ENCODE results near the gene DLG2. TPM values are rescaled to one million over a fixed set of nuclear protein-coding genes. Genes with fewer than 3 reads are reported as not detected.

Gene DLG2
- total RNA-seq, 1 donor from 2014 or later: 25.3 TPM

DNA sequence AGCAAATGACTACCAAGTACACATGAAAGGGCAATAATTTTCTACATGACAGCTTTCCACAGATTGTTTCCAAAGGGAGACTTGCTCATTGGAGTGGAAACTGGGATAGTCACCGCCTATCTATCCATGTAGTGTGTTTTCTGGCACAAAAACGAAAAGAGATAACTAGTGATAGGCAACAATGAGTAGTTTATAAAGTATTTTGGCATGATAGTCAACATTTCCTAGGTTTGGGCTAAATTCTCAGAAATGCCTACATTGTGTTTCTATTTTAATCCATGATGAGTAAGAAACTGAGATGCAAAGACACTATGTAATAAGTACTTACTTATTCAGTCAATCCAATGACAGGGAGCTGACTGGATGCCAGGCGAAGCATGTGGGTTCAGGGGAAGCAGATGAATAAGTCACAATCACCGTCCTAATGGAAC lies 1129.1 kb downstream of the DLG2 start:
- DNase-seq (ENCODE audit: low spot score): no peak

DNA sequence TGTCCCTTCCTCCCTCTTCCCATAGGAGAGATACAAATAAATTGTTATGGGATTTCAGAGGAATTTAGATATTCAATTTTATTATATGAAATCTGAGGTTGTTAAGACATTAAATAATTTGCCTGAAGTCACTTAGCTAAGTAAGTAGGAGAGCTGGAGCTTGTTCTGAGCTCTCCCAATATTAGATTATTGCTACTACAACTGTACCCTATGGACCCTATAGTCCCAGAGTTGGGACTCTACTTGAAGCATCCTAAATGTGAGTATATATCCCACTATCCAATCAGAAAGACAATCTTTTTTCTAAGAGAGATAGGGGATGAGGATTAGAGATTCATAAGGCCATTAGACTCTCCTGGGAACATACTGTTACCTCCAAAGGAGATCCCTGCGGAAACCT lies 1130.0 kb downstream of the DLG2 start:
- no peak for DNase-seq (ENCODE audit: low spot score)

DNA sequence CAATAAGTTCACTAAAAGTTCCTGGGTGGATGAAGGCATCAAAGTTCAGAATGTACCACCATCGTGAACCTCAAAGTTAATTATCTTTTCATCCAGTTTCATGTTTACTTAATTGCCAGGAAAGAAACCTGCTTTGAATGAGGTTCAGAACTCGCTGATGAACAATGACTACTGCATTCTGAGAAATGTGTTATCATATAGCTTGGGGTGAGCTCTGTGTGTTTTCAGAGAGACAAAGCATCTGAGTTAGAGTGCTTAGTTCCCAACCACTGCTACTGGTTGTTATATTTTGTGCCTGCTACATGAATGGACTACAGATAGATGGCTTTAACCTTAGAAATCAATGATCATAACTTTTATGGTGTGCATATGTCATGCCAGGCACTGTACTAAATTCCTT lies 1131.0 kb downstream of the DLG2 start:
- no peak for DNase-seq (ENCODE audit: low spot score)

DNA sequence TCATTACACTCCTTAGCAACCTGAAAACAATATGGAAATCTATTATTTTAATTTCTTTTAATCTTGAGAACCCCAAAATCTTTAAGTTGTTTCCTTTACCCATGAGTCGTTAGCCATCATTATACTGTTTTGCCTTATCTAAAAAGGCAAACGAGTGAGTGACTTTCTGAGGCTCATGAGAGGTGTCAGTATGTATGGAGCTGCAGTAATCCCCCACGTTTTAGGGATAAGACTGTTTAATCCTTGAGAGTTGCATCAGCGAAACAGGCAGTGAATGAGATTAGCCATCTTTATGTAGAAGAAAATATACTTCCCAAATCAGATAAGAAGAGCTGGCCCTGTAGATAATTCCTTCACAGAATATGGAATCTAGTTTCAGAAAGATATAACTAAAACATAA lies 1147.0 kb downstream of the DLG2 start:
- no peak for DNase-seq (ENCODE audit: low spot score)

DNA sequence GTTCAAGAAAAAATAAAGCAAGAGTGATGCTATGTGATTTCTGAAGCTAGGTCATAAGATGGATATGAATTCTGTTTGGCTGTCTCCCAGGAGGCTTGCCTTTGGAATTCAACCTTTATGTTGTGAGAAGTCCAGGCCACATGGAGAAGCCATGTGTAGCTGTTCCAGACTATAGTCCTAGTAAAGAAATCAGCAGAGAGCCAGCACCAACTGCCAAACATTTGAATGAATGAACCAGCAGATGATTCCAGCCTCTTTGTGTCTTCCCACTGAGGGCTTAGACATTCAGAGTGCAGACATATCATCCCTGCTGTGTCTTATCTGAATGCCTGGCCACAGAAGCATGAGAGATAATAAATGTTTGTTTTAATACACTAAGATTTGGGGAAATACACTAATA lies 1150.6 kb downstream of the DLG2 start:
- peak; percentile 45 for DNase-seq (ENCODE audit: low spot score)

DNA sequence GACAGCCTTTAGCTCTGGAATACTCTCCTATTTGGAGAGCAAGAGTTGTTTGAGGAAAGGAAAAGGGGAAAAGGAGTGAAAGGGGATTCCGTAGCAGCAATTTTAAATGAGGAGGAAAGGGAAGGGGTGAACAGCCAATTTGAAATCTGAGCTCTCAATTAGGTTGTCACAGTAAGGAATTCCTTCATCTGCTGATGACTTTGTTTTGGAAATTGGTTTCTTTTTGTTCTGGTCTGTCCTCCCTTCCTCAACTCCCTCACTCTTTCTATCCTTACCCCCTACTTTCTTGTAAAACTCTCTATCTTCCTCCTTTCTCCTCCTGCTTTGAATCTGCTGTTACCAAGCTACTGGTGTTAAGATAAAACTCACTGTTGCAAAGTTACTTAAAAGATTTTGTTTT lies 1155.6 kb downstream of the DLG2 start:
- no peak for DNase-seq (ENCODE audit: low spot score)

DNA sequence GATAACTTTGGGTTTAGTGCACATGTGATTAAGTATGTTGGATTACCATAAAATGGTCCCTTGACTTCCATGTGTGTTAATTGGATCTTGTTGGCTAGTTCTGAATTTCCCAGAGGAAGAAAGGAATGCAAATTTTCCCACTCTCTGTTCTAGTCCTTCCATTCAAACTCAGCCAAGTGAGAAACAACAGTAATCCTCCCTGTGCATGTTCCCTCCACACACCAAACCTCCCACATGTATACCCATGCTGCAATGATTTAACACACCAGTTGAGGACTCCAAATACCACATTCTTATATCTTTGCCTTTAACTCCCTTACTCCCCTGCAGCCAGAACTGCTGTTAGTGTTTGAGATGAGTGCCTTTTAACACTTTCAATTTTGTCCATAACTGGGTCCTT lies 1158.9 kb downstream of the DLG2 start:
- DNase-seq (ENCODE audit: low spot score): no peak

DNA sequence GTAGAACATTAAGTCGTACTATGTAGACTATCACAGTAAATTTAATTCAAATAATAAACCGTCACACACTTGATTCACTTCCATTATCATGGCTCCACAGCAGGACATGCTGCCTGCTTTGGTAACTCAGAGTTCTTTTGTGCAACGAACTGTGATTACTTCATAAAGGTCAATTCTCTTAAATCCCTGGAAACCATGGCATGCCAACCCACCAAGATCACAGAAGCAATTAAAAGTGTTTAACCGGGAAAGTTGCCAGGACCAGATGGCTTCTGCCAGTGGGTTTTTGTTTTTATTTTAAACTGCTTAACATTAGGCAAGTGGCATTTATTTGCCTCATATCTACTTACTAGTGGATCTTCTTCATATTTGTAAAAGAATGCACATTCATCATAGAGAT lies 1162.1 kb downstream of the DLG2 start:
- no peak for DNase-seq (ENCODE audit: low spot score)

DNA sequence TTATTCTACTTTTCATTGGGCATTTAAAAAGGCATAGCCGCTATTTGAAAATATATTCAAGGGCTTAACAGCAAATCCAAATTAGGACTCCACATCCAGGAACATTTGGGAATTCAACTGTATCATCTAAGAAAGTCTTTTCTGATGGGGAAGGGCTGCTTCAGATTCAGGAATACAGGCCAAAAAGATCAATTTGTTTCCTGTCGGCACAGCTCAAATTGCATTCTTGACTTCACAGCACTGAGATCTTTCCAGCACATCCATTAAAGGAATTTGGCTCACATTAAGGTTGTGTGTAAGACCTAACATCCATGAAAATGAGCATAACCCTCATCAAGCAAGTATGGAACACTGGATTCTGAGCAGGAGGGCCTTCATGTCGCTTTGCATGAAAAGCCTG lies 1171.5 kb downstream of the DLG2 start:
- no peak for DNase-seq (ENCODE audit: low spot score)

DNA sequence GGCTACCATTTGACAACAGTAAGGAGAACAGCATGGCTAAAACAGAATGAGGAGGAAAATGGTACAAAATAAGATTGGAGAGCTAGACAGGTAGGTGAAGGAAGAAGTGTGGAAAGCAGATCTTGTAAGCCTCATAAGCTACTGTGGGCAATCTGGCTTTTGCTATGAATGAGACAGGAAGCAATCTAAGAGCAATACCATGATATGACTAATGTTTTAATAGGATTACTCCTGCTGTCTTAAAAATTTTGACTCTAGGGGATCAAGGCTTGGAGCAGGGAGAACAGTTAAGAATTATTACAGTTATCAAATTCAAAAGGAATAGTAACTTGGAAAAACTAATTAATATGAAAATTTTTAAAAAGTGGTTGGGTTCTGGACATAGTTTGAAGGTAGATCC lies 1174.9 kb downstream of the DLG2 start:
- DNase-seq (ENCODE audit: low spot score): no peak

DNA sequence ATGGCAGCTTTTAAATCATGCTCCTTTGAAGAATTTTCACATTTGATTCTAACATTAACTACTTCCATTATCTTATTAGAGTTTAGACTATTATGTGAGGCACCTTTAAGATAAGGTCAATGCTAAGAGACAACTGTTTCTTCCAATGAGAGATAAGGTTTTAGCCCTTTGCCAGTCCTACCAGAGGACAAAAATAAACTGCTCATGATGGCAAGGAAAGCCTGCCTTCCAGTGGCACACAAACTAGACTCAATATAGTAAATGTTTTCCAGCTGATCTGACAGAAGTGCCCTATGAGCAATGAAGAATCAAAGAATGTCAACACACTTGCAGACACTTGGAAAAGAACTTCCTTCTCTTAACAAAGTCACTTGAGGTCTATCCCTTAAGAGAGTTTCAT lies 1188.6 kb downstream of the DLG2 start:
- no peak for DNase-seq (ENCODE audit: low spot score)

DNA sequence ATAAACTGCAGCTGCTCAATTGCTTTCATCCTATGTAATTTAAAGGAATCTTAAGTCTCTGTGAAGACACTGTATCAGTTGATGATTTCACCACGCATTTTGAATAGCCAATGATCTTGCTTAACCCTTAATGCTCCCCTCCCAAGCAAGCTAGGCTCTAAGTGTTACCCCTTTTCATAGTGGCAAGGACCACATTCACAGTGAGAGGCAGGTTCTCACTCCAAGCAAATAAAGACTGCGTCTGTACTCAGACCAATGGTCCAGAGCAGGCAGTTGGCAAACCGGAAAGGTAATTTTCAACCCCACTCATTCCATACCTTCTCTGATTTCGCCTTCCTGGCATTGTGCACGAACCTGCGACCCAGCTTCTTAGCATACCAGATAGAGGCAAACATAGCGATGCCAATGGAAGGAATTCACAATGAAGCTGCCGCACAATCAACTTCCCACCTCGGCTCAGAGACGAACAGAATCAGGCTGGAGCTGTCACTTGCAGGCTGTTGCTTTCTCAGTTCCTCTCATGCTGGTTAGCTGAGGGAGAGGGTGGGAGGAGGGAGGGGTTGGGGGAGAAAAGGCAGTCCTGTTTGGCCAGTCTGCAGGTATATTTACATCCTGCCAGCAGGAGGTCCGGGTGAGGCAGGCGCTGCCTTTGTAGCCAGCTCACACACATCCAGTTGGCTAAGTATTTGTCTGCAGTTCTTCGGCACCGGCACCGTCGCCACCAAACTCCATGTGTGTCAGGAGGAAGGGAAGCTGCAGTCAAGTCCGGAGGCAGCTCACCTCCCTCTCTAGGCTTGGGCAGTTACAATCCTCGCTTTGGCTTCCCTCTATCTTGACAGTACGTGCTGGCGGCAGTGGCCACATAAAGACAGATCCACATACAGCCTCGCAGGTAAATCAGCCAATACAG lies 1189.8 kb downstream of the DLG2 start:
- DNase-seq (ENCODE audit: low spot score): peak; percentile 5

DNA sequence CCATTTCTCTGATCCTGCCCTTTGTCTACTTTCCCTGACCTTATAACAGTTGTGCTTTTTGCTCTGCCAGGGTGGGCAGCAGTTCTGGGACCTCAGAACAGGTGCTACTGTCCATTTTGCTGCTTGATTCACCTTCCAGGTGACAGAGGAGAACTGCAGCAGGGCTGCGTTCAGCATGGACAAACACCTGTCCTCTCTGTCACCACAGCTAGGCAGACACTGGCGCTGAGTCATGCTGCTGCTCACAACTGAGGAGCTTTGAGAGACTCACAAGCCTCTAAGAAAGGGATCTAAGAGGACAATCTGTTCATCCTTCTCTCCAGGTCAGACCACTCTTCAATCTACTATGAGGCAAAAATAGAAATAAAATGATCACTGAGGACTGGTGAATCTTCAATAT lies 1196.5 kb downstream of the DLG2 start:
- DNase-seq (ENCODE audit: low spot score): no peak

DNA sequence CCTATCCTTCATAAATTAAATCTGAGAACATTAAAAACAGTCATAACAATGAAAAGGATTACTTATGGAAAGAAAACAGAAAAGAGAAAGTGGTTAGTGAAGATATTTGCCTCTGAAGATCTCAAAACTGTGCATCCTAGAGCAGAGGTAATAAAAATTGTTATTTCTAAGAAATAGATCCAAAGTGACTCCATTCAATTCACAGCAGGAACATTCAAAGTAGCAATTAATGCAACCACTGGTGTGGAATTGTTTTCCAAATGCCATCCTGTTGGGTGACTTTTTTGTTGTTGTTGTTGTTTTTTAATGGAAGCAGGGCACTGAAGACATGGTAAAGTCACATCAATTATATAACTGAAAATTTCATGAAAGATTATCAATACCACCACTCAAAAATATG lies 1201.5 kb downstream of the DLG2 start:
- no peak for DNase-seq (ENCODE audit: low spot score)

DNA sequence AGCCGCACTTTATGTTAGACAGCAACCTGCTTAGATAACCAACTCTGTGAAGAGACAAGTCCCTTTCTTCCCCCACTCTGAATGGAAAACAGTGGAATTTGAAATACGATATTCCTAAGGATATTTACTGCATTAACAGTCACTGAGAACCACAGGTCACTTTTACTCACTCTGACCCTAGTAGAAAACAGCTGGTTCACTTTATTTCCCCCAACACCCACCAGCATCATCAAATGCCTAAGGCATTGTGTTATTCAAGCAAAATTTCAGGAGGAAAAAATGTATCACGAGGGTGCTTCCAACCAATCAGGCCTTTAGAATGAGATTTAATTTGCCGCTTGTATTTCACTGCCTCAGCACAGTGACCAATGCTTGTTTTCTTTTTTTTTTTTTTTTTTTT lies 1206.9 kb downstream of the DLG2 start:
- DNase-seq (ENCODE audit: low spot score): no peak

DNA sequence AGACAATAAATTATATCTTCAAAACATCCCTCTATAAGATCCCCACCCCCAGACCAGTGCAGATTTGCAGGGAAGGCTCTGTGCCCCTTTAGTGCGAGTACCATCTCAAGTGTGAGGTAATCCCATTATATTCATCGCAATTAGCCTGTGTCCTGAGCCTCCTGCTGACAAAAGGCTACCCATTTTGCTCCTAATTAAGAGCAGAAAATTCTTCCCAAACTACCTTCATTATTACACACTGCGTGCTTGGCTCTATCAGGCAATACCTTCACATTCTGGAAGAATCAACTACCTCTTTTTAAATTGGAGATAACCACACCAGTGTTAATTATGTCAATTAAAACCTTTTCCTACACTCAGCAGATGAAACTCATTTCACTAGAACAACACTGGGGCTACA lies 1207.5 kb downstream of the DLG2 start:
- no peak for DNase-seq (ENCODE audit: low spot score)

DNA sequence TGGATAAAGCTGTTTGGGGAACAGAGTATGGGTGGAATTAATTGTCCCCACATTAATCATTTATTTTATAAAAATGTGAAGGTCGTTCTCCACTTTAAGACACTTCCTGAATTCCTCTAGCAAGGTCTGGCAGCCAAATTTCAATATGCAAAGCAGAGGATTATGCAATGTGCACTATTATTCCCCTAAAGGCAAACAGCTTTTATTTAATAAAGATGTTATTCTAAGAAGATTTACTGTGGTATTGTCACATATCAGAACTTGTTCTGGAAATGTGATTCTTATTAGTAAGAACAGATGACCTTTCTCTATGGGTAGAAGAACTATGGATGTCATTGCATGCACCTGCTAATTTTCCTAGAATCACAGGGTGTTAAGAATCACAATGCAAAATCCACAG lies 1212.2 kb downstream of the DLG2 start:
- DNase-seq (ENCODE audit: low spot score): no peak

DNA sequence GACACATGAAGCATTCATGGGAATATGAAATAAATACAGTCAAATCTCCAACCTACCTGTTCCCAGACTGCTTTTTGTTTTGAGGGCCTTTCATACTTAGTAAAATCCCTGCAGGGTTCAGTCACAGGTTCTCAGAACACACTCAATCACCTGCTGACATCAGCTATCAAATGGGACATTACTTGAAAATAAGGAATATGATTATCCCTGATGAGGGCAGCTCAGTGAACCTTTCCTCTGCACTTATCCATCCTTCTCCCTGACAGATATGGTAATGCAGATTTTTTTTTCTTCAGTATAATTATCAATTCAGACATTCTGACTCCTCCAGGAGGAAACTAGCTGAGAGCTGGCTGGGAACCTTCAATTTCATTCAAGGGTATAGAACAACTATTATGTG lies 1213.6 kb downstream of the DLG2 start:
- DNase-seq (ENCODE audit: low spot score): no peak

DNA sequence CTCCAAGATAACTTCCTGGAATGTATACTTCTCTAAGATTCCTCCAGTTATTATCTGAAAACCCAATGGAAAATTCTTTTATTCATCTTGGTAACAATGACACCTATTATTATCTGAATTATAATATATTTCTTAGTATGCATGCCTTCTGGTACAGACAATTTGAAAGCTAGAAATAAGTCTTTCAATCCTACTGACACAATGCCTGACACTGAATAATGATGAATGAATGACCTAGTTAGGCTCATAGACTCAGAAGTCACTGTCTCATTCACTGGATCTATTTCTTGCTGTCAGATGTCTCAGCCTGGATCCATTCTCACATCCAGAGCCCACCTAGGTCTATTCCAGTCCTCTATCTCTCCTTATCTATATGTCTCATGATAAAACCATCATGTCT lies 1214.3 kb downstream of the DLG2 start:
- no peak for DNase-seq (ENCODE audit: low spot score)

DNA sequence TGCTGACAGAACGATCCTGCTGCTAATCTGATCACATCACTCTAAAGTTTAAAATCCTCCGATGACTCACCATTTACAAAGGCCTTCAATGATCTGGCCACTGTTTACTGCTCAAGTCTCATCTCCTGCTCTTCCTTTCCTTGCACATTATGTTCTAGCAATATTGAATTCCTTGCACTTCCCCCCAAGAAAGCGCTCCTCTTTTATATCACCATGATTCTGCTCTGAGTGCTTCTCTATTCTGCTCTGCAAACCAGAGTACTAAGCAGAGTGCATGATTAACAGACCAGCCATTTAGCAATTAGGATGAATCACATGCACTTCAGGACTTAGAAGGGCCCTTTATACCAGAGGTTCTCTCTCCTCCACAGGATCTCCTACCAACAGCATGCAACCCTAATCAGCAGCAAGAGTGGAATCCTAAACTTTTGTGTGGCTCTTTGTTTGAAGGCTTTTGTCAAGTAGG lies 1218.2 kb downstream of the DLG2 start:
- no peak for DNase-seq (ENCODE audit: low spot score)

DNA sequence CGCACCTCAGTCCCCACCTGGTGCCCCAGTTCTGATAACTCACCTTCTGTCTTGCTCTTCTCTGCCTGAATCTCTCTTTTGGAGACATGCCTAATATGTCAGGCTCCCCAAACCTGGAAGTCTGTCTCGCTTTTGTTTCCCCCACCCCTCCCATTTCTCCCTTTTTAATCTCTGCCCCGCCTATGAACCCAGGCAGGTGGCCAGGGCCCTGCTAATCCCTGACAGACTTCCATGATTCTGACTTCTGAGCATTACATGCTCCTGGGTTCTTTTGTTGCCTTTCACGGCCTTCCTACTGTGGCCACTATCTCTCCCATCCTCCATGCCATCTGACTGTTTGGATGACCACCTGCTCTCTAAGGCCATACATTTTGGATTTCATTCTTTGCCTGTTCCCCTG lies 1220.1 kb downstream of the DLG2 start:
- no peak for DNase-seq (ENCODE audit: low spot score)

DNA sequence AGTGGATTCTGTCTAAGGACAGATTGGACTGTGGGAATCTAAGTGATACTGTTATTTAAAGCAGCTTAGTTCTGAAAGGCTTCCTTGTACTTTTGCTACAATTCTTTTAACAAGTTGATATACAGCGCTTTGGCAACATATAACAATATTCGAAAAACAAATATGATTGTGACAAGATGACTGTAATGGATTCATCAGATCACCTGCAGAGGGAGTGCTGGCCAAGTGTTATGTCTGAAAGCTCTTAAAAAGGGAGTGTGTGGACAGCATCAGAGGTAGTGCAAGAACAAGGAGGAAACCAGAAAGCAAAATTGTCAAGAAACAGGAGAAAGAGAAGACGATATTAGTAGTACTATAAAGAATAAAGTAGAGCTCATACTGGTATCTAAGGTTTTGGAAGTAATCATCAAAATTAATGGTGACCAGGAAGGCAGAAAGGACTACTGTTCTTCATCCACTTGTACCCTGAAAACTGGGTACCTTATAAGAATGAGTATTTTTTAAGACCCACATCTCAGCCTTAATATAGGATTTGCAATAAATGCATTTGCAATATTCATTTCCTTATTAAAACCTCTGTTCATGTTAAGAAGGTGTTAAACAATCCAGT lies 1229.0 kb downstream of the DLG2 start:
- no peak for DNase-seq (ENCODE audit: low spot score)

DNA sequence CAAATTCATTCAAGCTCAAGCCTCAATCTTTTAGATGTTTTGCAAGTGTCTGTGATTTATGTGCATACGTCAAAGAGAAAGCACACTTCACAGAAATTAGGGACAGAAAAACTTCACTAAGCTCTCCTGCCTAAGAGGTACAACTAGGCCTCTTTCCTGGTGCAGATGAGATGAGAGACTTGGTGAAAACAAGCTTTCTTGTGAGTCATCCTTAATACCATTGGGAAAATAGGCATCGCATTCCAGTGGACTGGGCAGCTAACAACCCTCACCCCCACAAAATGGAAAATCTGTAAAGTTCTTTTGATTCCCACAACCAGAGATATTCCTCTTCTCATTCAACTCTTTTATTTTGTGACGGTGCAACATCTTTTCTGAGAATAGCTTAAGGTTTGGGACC lies 1230.6 kb downstream of the DLG2 start:
- no peak for DNase-seq (ENCODE audit: low spot score)

All from umbilical cord (tissue), 2 donors.